Heart left ventricle (tissue), 16 donors: ENCODE results near the gene HOXB6. TPM values are rescaled to one million over a fixed set of nuclear protein-coding genes. Genes with fewer than 3 reads are reported as not detected.
A peak's percentile ranks its signal among the peaks of the same experiment; 100 is the strongest.

Source experiments
- ATAC-seq, 4 donors: fragments of 200-7000 bp; cut with Tn5 transposase; one replicate each; pipeline ENCODE4 v1.9.1; 2020 to 2022; ENCODE audit warnings: moderate library complexity in 4 of 4, mild to moderate bottlenecking in 3 of 4, moderate number of reproducible peaks in 1 of 4
- DNase-seq, 5 donors: peaks; one replicate each; pipeline ENCODE4 v3.0.0-alpha.2; 2020
- H3K27ac ChIP-seq, 12 donors: fragments of 200-600 bp; sonication (generic) in 4 of 12; one replicate each; pipeline versions ENCODE4 v1.5.0 to v1.8.0; 2016 to 2022; ENCODE audit warnings: mild to moderate bottlenecking in 2 of 12
- H3K27me3 ChIP-seq, 9 donors: fragments of 200-600 bp; sonication (generic) in 2 of 9; one replicate each; pipeline versions ENCODE4 v1.5.1 to v1.8.0; 2016 to 2022; ENCODE audit warnings: mild to moderate bottlenecking in 3 of 9
- H3K36me3 ChIP-seq, 9 donors: fragments of 200-600 bp; sonication (generic) in 2 of 9; one replicate each; pipeline versions ENCODE4 v1.5.0 to v1.8.0; 2018 to 2022; ENCODE audit warnings: mild to moderate bottlenecking in 2 of 9
- H3K4me1 ChIP-seq, 12 donors: fragments of 200-600 bp; sonication (generic) in 4 of 12; one replicate each; pipeline versions ENCODE4 v1.5.0 to v1.8.0; 2016 to 2022; ENCODE audit warnings: mild to moderate bottlenecking in 3 of 12
- H3K4me3 ChIP-seq, 12 donors: fragments of 200-600 bp; sonication (generic) in 4 of 12; one replicate each; pipeline versions ENCODE4 v1.5.0 to v1.8.0; 2017 to 2022; ENCODE audit warnings: mild to moderate bottlenecking in 9 of 12, moderate library complexity in 4 of 12
- H3K9me3 ChIP-seq, 12 donors: fragments of 200-600 bp; sonication (generic) in 4 of 12; one replicate each; pipeline versions ENCODE4 v1.5.0 to v1.8.0; 2016 to 2022; ENCODE audit warnings: mild to moderate bottlenecking in 1 of 12
- CTCF ChIP-seq, 12 donors: fragments of 200-600 bp; sonication (generic) in 4 of 12; IDR thresholded peaks; one replicate each; pipeline versions ENCODE4 v1.5.0 to v1.8.0; 2018 to 2022; ENCODE audit warnings: antibody characterized with exemption in 12 of 12, mild to moderate bottlenecking in 5 of 12
- POLR2A ChIP-seq, 2 donors: fragments of 450-650 bp; IDR thresholded peaks; one replicate each; pipeline ENCODE4 v1.6.1; 2017; ENCODE audit warnings: antibody characterized with exemption in 2 of 2, mild to moderate bottlenecking in 2 of 2, moderate library complexity in 2 of 2
- WGBS, 4 donors: extraction: QIAGEN DNeasy Blood & Tissue Kit in 2 of 4; methylation state at CpG; one replicate each; pipeline versions ENCODE4 v1.1.5 to v1.1.7; 2013 to 2018; 5-methylcytosine and 5-hydroxymethylcytosine counted together
- intact Hi-C, 10 donors: fragments of 100-400 bp; cut with DNase I; formaldehyde crosslinking; loops; one replicate each; pipeline versions ENCODE4 v1.11.1 to v1.14.2; 2022
- polyA plus RNA-seq, 2 donors: library from polyadenylated mRNA; stranded (reverse); fragments of 200-250 nt; gene quantifications; one replicate each; pipeline ENCODE4 v1.2.3, GENCODE V29; 2013
- total RNA-seq, 9 donors: library from RNA; depleted of rRNA in 2 of 9; stranded (reverse); fragments of >200 nt in 2 of 9; fragmentation: NEBNext Ultra II Directional in 3 of 9; extraction: Animal tissue kit (Norgen Biotek cat#: 25700) in 3 of 9; gene quantifications; one replicate each; pipeline versions ENCODE4 v1.1.0 to v1.2.4, GENCODE V29; 2016 to 2023
- donor health status: ischemic (EF 13 %, LVEDD 7.1; RV severe dilation, severe dysfunction).
- donor health status: healthy with polysubstance abuse.
- donor health status: DM: no; HTN: yes; CAD: no.
- donor health status: DM: no; HTN: no; CAD: no.
- donor health status: ischemic (EF 25% LVEDD 6.9; RV normal size, moderate dysfunction).
- donor health status: ischemic (EF 25% LVEDD 5.7; RV mildly dilated, moderate dysfunction).
- donor health status: healthy.
- donor health status: DM: yes; HTN: yes; CAD: no.
- donor health status: ischemic (EF 35%, LVEDD 5.7; RV mildly dilated, moderate dysfunction).
- donor health status: nonischemic (EF 11% LVEDD 7.7; RV severe dilation, severe dysfunction).
- donor health status: DM: yes; HTN: yes; CAD: no.
- donor health status: PGD.
- donor health status: ischemic (EF 29% LVEDD 5.4; RV normal size, mild dysfunction).
- donor health status: nonischemic (EF 23%, LVEDD 6.1; RV moderate dilation, normal function).

Gene HOXB6
- total and polyA plus RNA-seq, 11 donors = 0.30 to 2.0 (median 0.54) TPM; not detected in 1

GRCh38 chr17:48625495-48626244 is 20.9 kb upstream of the HOXB6 start:
- Histone ChIP-seq H3K27ac (no peak overlapping the region), H3K4me3 (peak overlapping the region; percentile 1 to 47 (median 37)), H3K36me3 (no peaks in the 10 kb centered on the region), H3K9me3 (no peaks in the 10 kb centered on the region), H3K4me1 (peaks cover 7 to 26% (median 21%) of the 10 kb centered on the region in 12 donors), H3K27me3 (peaks cover 86 to 100% (median 100%) of the 10 kb centered on the region in 9 donors)
- ATAC-seq (peak in 3 of 4 donors; percentile 49 to 67 (median 59)), DNase-seq (no peak)
- TF ChIP-seq CTCF (IDR thresholded peaks at IDR 0.05) = no peak
- TF ChIP-seq POLR2A (IDR thresholded peaks at IDR 0.05) = no peak
- intact Hi-C loops = loop anchor here in 1 of 10 donors (10.0 kb wide), 1 partner anchor 461 kb away; no protein-coding TSS in a partner anchor
- WGBS, 4 donors = 0 to 2% (median 1%) methylated on average over 63 to 69 of the region's 69 CpGs

GRCh38 chr17:48624544-48625494 is 20.0 kb upstream of the HOXB6 start:
- TF ChIP-seq POLR2A (IDR thresholded peaks at IDR 0.05) = no peak
- TF ChIP-seq CTCF (IDR thresholded peaks at IDR 0.05) = no peak
- Histone ChIP-seq H3K9me3 (no peaks in the 10 kb centered on the region), H3K27me3 (peaks cover 87 to 100% (median 100%) of the 10 kb centered on the region in 9 donors), H3K4me3 (peak overlapping the region; percentile 1 to 47 (median 37)), H3K36me3 (no peaks in the 10 kb centered on the region), H3K4me1 (peaks cover 7 to 26% (median 21%) of the 10 kb centered on the region in 12 donors), H3K27ac (no peak overlapping the region)
- intact Hi-C loops = loop anchor here in 2 of 10 donors (5.0 to 10.0 kb wide), 2 partner anchors 273 to 460 kb away; no protein-coding TSS in a partner anchor
- peak in 2 of 4 donors; percentile 30 to 39 for ATAC-seq
- no peak for DNase-seq
- 1 to 3% (median 2%) methylated on average over 27 to 66 of the region's 66 CpGs for WGBS, 4 donors

GRCh38 chr17:48624118-48624517 is 19.3 kb upstream of the HOXB6 start:
- peaks cover 87 to 100% (median 100%) of the 10 kb centered on the region in 9 donors for H3K27me3 ChIP-seq
- no peaks in the 10 kb centered on the region for H3K36me3 ChIP-seq
- H3K4me1 ChIP-seq = peaks cover 7 to 26% (median 21%) of the 10 kb centered on the region in 12 donors
- TF ChIP-seq POLR2A (IDR thresholded peaks at IDR 0.05) (no peak), CTCF (IDR thresholded peaks at IDR 0.05) (no peak)
- 16 to 22% (median 16%) methylated on average over 5 of the region's 5 CpGs for WGBS, 4 donors
- intact Hi-C loops = loop anchor here in 2 of 10 donors (5.0 to 10.0 kb wide), 2 partner anchors 272 to 459 kb away; no protein-coding TSS in a partner anchor
- DNase-seq (no peak), ATAC-seq (no peak)
- no peak overlapping the region for H3K27ac ChIP-seq
- no peaks in the 10 kb centered on the region for H3K9me3 ChIP-seq
- H3K4me3 ChIP-seq = no peak overlapping the region
